Placental epithelial cell (primary cell): ENCODE results near the gene EBLN1. TPM values are rescaled to one million over a fixed set of nuclear protein-coding genes. Genes with fewer than 3 reads are reported as not detected.

Experiments used
- total RNA-seq: library from RNA; depleted of rRNA; stranded (reverse); fragments of >200 nt; gene quantifications from 2 replicates; pipeline ENCODE4 v1.2.3, GENCODE V29; 2012

The EBLN1 gene
- not detected in 2 replicates for total RNA-seq

DNA sequence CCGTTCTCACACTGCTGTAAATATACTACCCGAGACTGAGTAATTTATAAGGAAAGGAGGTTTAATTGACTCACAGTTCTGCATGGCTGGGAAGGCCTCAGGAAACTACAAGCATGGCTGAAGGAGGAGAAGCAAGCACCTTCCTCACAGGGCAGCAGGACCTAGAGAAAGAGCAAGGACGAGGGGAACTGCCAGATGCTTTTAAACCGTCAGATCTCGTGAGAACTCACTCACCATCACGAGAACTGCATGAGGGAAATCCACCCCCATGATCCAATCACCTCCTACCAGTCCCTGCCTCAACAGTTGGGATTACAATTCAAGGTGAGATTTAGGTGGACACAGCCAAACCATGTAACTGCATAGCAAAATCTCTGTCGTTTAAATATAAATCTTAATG lies at the start of gene EBLN1:
Gene EBLN1 (minus strand): TSS at position 174 of the 400 bp plus-strand sequence. CDS start 8,032 bp downstream, outside the sequence.

Other genes with a start within 250 kb of the EBLN1 start
- gene DNAJC1, start 214.3 kb downstream of the EBLN1 start, total RNA-seq = 33.7 and 46.3 TPM in 2 replicates
- gene COMMD3, start 98.4 kb upstream of the EBLN1 start, total RNA-seq = 34.2 and 36.5 TPM in 2 replicates
- gene BMI1, start 103.1 kb upstream of the EBLN1 start, total RNA-seq = 42.7 and 56.5 TPM in 2 replicates
- not detected in 2 replicates for gene SPAG6, start 127.5 kb upstream of the EBLN1 start, total RNA-seq